ENCODE measurements around the gene CFAP69. TPM values are rescaled to one million over a fixed set of nuclear protein-coding genes. Genes with fewer than 3 reads are reported as not detected.

Gene CFAP69
- total and polyA plus RNA-seq, 7 donors, result 0.55 to 4.9 (median 1.7) TPM

- peaks cover 0 to 2% of the 10 kb centered on the region in 2 donors for H3K36me3 ChIP-seq (ENCODE audit: insufficient read depth in 1 of 2, low read depth in 1 of 2)
- no peak for ATAC-seq
These were observed 17.7 kb upstream of the CFAP69 start for GRCh38 chr7:90227259-90227658.

GRCh38 chr7:90229682-90230081, 15.3 kb upstream of the CFAP69 start:
- H3K27ac ChIP-seq, result no peak overlapping the region
- peaks cover 0 to 2% of the 10 kb centered on the region in 2 donors for H3K36me3 ChIP-seq (ENCODE audit: insufficient read depth in 1 of 2, low read depth in 1 of 2)
- WGBS, 3 donors, result 86 to 95% (median 90%) methylated on average over 2 of the region's 2 CpGs
- no peak for DNase-seq
- no peak overlapping the region for H3K4me3 ChIP-seq
- TF ChIP-seq CTCF (IDR thresholded peaks at IDR 0.05), result no peak
- no peak for ATAC-seq
- H3K4me1 ChIP-seq, result no peaks in the 10 kb centered on the region
- intact Hi-C loops (cut with DNase I), result no loop called here
- no peaks in the 10 kb centered on the region for H3K9me3 ChIP-seq
- H3K27me3 ChIP-seq (ENCODE audit: insufficient read depth in 3 of 3, low read length in 2 of 3), result no peaks in the 10 kb centered on the region

More at GRCh38 chr7:90227259-90227658, 17.7 kb upstream of the CFAP69 start:
- intact Hi-C loops (cut with DNase I), result no loop called here
- Histone ChIP-seq H3K4me3 (no peak overlapping the region), H3K4me1 (no peaks in the 10 kb centered on the region), H3K27ac (no peak overlapping the region), H3K9me3 (no peaks in the 10 kb centered on the region), H3K27me3 (ENCODE audit: insufficient read depth in 3 of 3, low read length in 2 of 3) (peaks cover 0 to 2% (median 0%) of the 10 kb centered on the region in 3 donors)
- TF ChIP-seq CTCF (IDR thresholded peaks at IDR 0.05), result no peak
- whole genome bisulfite sequencing, 3 donors, result 65 to 96% (median 89%) methylated on average over 5 of the region's 5 CpGs
- no peak for DNase-seq

GRCh38 chr7:90230834-90231233, 14.1 kb upstream of the CFAP69 start:
- Histone ChIP-seq H3K4me3 (no peak overlapping the region), H3K9me3 (no peaks in the 10 kb centered on the region), H3K27me3 (ENCODE audit: insufficient read depth in 3 of 3, low read length in 2 of 3) (no peaks in the 10 kb centered on the region), H3K36me3 (ENCODE audit: insufficient read depth in 1 of 2, low read depth in 1 of 2) (peaks cover 0 to 2% of the 10 kb centered on the region in 2 donors), H3K27ac (no peak overlapping the region), H3K4me1 (no peaks in the 10 kb centered on the region)
- WGBS, 3 donors, result 87 to 94% (median 88%) methylated on average over 2 of the region's 2 CpGs
- DNase-seq (no peak), ATAC-seq (no peak)
- no peak for TF ChIP-seq CTCF (IDR thresholded peaks at IDR 0.05)
- intact Hi-C loops (cut with DNase I), result no loop called here

GRCh38 chr7:90231304-90231703, 13.7 kb upstream of the CFAP69 start:
- no peak for DNase-seq
- Histone ChIP-seq H3K4me1 (no peaks in the 10 kb centered on the region), H3K27ac (no peak overlapping the region), H3K9me3 (no peaks in the 10 kb centered on the region), H3K36me3 (ENCODE audit: insufficient read depth in 1 of 2, low read depth in 1 of 2) (peaks cover 0 to 2% of the 10 kb centered on the region in 2 donors), H3K27me3 (ENCODE audit: insufficient read depth in 3 of 3, low read length in 2 of 3) (no peaks in the 10 kb centered on the region), H3K4me3 (no peak overlapping the region)
- ATAC-seq, result no peak
- no peak for TF ChIP-seq CTCF (IDR thresholded peaks at IDR 0.05)
- WGBS, 3 donors, result 88 to 92% (median 91%) methylated on average over 3 of the region's 3 CpGs
- intact Hi-C loops (cut with DNase I), result no loop called here

- no peak for DNase-seq
- intact Hi-C loops (cut with DNase I), result no loop called here
- no peak for TF ChIP-seq CTCF (IDR thresholded peaks at IDR 0.05)
- no peaks in the 10 kb centered on the region for H3K9me3 ChIP-seq
- ATAC-seq, result no peak
- no peak overlapping the region for H3K27ac ChIP-seq
- 17 to 24% (median 18%) methylated on average over 5 of the region's 5 CpGs for WGBS, 3 donors
- H3K4me3 ChIP-seq, result no peak overlapping the region
- H3K4me1 ChIP-seq, result no peaks in the 10 kb centered on the region
- no peaks in the 10 kb centered on the region for H3K27me3 ChIP-seq (ENCODE audit: insufficient read depth in 3 of 3, low read length in 2 of 3)
- peaks cover 0 to 2% of the 10 kb centered on the region in 2 donors for H3K36me3 ChIP-seq (ENCODE audit: insufficient read depth in 1 of 2, low read depth in 1 of 2)
These were observed 12.5 kb upstream of the CFAP69 start for GRCh38 chr7:90232430-90232829.

Data from psoas muscle (tissue), 8 donors.